Panc1 (cell line): ENCODE results near the gene CPT1B. TPM values are rescaled to one million over a fixed set of nuclear protein-coding genes. Genes with fewer than 3 reads are reported as not detected.

Experiments used
- ATAC-seq: fragments of 200-7000 bp; cut with Tn5 transposase; 2 replicates; pipeline ENCODE4 v1.9.1; 2020; ENCODE audit warnings: mild to moderate bottlenecking, moderate library complexity
- BruUV-seq: library from RNA; stranded (reverse); fragments of 400-500 nt; replicated peaks from 2 replicates; lab custom pipeline; 2021; lab: Mats Ljungman, UMichigan
- CTCF ChIA-PET: fragments of 300-600 bp; sonication (Branson Sonifier 250); formaldehyde crosslinking; loops from one replicate; lab custom pipeline; 2022; ENCODE audit warnings: antibody characterized with exemption; lab: Charles Lee
- POLR2A ChIA-PET: fragments of 300-600 bp; sonication (Branson Sonifier 250); formaldehyde crosslinking; loops from one replicate; lab custom pipeline; 2022; ENCODE audit warnings: antibody characterized with exemption; lab: Charles Lee
- DNase-seq: peaks from one replicate; pipeline ENCODE4 v3.0.0-alpha.2; 2010; ENCODE audit warnings: low read depth, low spot score
- H3K27ac ChIP-seq: 2 replicates; pipeline ENCODE4 v1.5.1; 2011; ENCODE audit warnings: mild to moderate bottlenecking, low read length, inconsistent platforms
- H3K27me3 ChIP-seq: fragments of 200-500 bp; sonication (Bioruptor generic); 2 replicates; pipeline ENCODE4 v1.6.0; 2014; ENCODE audit warnings: low read length, inconsistent platforms; ENCODE audit not compliant: control insufficient read depth, insufficient read depth
- H3K36me3 ChIP-seq: fragments of 200-500 bp; sonication (Bioruptor generic); 2 replicates; pipeline ENCODE4 v1.5.1; 2014; ENCODE audit warnings: inconsistent platforms, mild to moderate bottlenecking, low read length, moderate library complexity; ENCODE audit not compliant: control insufficient read depth, insufficient read depth
- H3K4me1 ChIP-seq: 2 replicates; pipeline ENCODE4 v1.5.1; 2011; ENCODE audit warnings: inconsistent platforms, mild to moderate bottlenecking, low read length, moderate library complexity; ENCODE audit not compliant: control insufficient read depth, insufficient read depth
- H3K4me3 ChIP-seq, 2 experiments: 2 replicates each; pipeline ENCODE4 v1.5.1; 2011 to 2012; ENCODE audit warnings: low read depth in 2 of 2, low read length in 2 of 2, mild to moderate bottlenecking in 2 of 2, inconsistent platforms in 1 of 2, moderate library complexity in 1 of 2
- H3K9me3 ChIP-seq: fragments of 200-500 bp; sonication (Bioruptor generic); 2 replicates; pipeline ENCODE4 v1.5.1; 2014; ENCODE audit warnings: low read depth, mild to moderate bottlenecking, inconsistent platforms, low read length, moderate library complexity; ENCODE audit not compliant: control insufficient read depth, insufficient read depth
- POLR2AphosphoS5 ChIP-seq: IDR thresholded peaks from 2 replicates; pipeline ENCODE4 v1.6.1; 2012; ENCODE audit warnings: mild to moderate bottlenecking, low read depth, low read length, moderate library complexity
- SIN3A ChIP-seq: IDR thresholded peaks from 2 replicates; pipeline ENCODE4 v1.6.1; 2012; ENCODE audit warnings: low read depth, mild to moderate bottlenecking, low read length, moderate library complexity, borderline replicate concordance; ENCODE audit not compliant: insufficient read depth
- TCF7L2 ChIP-seq: IDR thresholded peaks from 2 replicates; pipeline ENCODE4 v1.6.1; 2011; ENCODE audit warnings: mild to moderate bottlenecking, low read depth, low read length, inconsistent platforms
- in situ Hi-C: cut with HindIII; loops from 2 replicates; pipeline ENCODE4 v1.10.0; 2016; ENCODE audit warnings: low sequenced_read_pairs, low pct_unique_long_range_greater_than_20kb
- intact Hi-C: fragments of 100-400 bp; cut with micrococcal nuclease; formaldehyde crosslinking; loops from one replicate; pipeline ENCODE4 v1.10.0; 2022; ENCODE audit not compliant: unreplicated experiment
- total RNA-seq: library from RNA; stranded (reverse); gene quantifications from one replicate; pipeline ENCODE4 v1.2.1, GENCODE V29; 2021; ENCODE audit not compliant: unreplicated experiment
- TF ChIP-seq, protein P1 (sequence below): fragments of 450-650 bp; IDR thresholded peaks from 2 replicates; pipeline ENCODE4 v1.5.1; 2017; ENCODE audit warnings: mild to moderate bottlenecking
- TF ChIP-seq, protein P2 (sequence below), 2 experiments: IDR thresholded peaks; 2 replicates each; pipeline ENCODE4 v1.6.1; 2011 to 2012; ENCODE audit warnings: low read depth in 2 of 2, control low read depth in 1 of 2, low read length in 1 of 2, mild to moderate bottlenecking in 1 of 2, moderate library complexity in 1 of 2; ENCODE audit not compliant: insufficient read depth in 1 of 2

The CPT1B gene
- total RNA-seq, 1 experiment from 2014 or later: 18.4 TPM

DNA sequence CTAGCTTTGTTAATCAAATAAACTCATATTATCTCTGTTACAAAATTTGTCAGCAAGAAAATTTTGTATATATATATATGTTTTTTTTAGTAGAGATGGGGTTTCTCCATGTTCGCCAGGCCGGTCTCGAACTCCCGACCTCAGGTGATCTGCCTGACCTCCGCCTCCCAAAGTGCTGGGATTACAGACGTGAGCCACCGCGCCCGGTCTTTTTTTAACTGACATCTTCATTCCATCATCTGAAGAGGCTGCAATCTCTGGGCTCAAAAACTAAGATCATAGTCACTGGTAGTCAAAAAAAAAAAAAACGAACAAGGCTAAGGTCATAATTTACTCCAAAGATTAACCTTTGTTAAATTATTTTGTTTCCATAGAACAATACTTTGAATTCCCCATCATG lies 37.8 kb downstream of the CPT1B start:
- no peak for DNase-seq
- in situ Hi-C loops (no loop called here), intact Hi-C loops (no loop called here)
- ATAC-seq: no peak
- Histone ChIP-seq H3K4me1 (peaks cover 10% of the 10 kb centered on the region), H3K4me3 (no peak overlapping the region), H3K27me3 (no peaks in the 10 kb centered on the region), H3K27ac (no peak overlapping the region), H3K9me3 (no peaks in the 10 kb centered on the region), H3K36me3 (no peaks in the 10 kb centered on the region)
- no TSS peak for BruUV-seq
- TF ChIP-seq SIN3A (no peak), TCF7L2 (no peak), POLR2AphosphoS5 (no peak)
- TF ChIP-seq, protein P1, sequence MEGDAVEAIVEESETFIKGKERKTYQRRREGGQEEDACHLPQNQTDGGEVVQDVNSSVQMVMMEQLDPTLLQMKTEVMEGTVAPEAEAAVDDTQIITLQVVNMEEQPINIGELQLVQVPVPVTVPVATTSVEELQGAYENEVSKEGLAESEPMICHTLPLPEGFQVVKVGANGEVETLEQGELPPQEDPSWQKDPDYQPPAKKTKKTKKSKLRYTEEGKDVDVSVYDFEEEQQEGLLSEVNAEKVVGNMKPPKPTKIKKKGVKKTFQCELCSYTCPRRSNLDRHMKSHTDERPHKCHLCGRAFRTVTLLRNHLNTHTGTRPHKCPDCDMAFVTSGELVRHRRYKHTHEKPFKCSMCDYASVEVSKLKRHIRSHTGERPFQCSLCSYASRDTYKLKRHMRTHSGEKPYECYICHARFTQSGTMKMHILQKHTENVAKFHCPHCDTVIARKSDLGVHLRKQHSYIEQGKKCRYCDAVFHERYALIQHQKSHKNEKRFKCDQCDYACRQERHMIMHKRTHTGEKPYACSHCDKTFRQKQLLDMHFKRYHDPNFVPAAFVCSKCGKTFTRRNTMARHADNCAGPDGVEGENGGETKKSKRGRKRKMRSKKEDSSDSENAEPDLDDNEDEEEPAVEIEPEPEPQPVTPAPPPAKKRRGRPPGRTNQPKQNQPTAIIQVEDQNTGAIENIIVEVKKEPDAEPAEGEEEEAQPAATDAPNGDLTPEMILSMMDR: no peak
- TF ChIP-seq, protein P2, sequence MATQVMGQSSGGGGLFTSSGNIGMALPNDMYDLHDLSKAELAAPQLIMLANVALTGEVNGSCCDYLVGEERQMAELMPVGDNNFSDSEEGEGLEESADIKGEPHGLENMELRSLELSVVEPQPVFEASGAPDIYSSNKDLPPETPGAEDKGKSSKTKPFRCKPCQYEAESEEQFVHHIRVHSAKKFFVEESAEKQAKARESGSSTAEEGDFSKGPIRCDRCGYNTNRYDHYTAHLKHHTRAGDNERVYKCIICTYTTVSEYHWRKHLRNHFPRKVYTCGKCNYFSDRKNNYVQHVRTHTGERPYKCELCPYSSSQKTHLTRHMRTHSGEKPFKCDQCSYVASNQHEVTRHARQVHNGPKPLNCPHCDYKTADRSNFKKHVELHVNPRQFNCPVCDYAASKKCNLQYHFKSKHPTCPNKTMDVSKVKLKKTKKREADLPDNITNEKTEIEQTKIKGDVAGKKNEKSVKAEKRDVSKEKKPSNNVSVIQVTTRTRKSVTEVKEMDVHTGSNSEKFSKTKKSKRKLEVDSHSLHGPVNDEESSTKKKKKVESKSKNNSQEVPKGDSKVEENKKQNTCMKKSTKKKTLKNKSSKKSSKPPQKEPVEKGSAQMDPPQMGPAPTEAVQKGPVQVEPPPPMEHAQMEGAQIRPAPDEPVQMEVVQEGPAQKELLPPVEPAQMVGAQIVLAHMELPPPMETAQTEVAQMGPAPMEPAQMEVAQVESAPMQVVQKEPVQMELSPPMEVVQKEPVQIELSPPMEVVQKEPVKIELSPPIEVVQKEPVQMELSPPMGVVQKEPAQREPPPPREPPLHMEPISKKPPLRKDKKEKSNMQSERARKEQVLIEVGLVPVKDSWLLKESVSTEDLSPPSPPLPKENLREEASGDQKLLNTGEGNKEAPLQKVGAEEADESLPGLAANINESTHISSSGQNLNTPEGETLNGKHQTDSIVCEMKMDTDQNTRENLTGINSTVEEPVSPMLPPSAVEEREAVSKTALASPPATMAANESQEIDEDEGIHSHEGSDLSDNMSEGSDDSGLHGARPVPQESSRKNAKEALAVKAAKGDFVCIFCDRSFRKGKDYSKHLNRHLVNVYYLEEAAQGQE (IDR thresholded peaks at IDR 0.05; ENCODE audit: insufficient read depth in 1 of 2, low read depth in 2 of 2, low read length in 1 of 2): no peak
- ChIA-PET POLR2A (no interaction called here), CTCF (no interaction called here)

DNA sequence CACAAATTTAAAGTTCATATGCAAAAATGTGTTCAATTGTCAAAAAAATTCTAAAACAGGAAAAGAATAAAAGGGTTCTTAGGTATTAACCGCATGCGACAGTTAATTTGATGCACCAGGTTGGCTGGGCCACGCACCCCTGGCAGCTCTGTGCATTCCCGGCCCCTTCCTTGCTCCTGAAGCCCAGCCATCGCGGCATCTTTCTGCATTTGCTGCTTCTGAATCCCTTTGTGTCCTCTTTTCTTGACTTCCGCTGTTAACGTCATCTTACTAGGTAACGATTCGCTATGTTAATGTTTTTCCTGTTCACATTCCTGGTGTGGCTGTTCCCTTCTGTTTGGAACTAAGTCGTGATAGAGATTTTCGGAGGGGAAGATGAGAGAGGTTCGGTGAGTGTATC lies 40.5 kb downstream of the CPT1B start:
- TF ChIP-seq SIN3A (no peak), TCF7L2 (no peak), POLR2AphosphoS5 (no peak)
- TF ChIP-seq, protein P2 (IDR thresholded peaks at IDR 0.05; ENCODE audit: insufficient read depth in 1 of 2, low read depth in 2 of 2, low read length in 1 of 2): no peak
- TF ChIP-seq, protein P1: no peak
- ChIA-PET CTCF (no interaction called here), POLR2A (no interaction called here)
- in situ Hi-C loops: no loop called here
- Histone ChIP-seq H3K27ac (no peak overlapping the region), H3K36me3 (no peaks in the 10 kb centered on the region), H3K9me3 (no peaks in the 10 kb centered on the region), H3K4me1 (peaks cover 3% of the 10 kb centered on the region; the same call in 1 of the 2 replicates), H3K27me3 (no peaks in the 10 kb centered on the region), H3K4me3 (no peak overlapping the region)
- DNase-seq (no peak), ATAC-seq (no peak)
- intact Hi-C loops: no loop called here
- no TSS peak for BruUV-seq
